Measurements from ENCODE around the gene AGFG1. TPM values are rescaled to one million over a fixed set of nuclear protein-coding genes. Genes with fewer than 3 reads are reported as not detected.

The AGFG1 gene
- total and polyA plus RNA-seq, 4 donors = 22.4 to 142 (median 74.5) TPM

DNA sequence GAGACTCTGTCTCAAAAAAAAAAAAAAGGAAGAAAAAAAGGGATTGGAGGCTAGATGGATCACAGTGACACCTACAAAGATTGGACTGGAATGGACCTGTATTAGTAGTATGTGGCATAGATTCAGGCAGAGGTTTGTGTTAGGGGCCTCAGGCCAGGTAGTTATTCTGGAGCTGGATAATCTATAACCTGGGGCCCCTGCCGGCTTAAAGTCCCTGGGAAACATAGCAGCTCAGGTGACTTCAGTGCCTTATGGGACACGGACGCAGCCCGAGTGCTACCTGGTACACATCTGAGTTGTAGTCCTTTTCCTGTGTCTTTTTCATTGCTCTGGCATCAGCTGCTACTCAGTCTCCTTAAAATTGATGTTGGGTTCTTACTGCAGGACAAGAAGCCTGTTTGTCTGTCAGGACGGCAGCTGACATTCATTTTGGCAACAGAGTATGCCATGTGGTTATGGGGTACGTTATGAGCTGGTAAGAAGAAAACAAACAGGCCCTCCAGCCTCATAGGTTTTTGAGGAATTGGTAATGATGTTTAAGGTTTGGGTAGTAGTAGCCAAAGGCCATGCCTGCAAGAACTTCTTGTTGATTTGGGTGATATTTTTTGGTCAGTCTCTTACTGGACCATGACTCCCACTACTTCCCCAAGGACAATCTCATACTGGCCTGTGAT is 27.8 kb downstream of the AGFG1 start:
- Histone ChIP-seq H3K9me3 (ENCODE audit: control insufficient read depth in 4 of 4, insufficient read depth in 3 of 4, low read length in 3 of 4) (no peaks in the 10 kb centered on the region), H3K9ac (ENCODE audit: insufficient read depth in 1 of 2, low read length in 2 of 2) (no peak overlapping the region), H3K27me3 (ENCODE audit: control insufficient read depth in 3 of 3, insufficient read depth in 3 of 3, low read length in 2 of 3) (no peaks in the 10 kb centered on the region), H3K27ac (ENCODE audit: low read depth in 1 of 2, low read length in 1 of 2) (no peak overlapping the region), H3K4me3 (no peak overlapping the region), H3K36me3 (ENCODE audit: control insufficient read depth in 4 of 4, insufficient read depth in 4 of 4, low read length in 4 of 4) (peaks cover 0 to 5% (median 1%) of the 10 kb centered on the region in 4 donors), H3K4me1 (ENCODE audit: control insufficient read depth in 5 of 5, insufficient read depth in 5 of 5, low read length in 5 of 5) (peaks cover 0 to 10% (median 6%) of the 10 kb centered on the region in 5 donors)
- no peak for ATAC-seq (ENCODE audit: insufficient read depth, low FRiP score)
- no peak for DNase-seq
- 95 to 97% methylated on average over 6 of the region's 6 CpGs for WGBS, 2 donors
- TF ChIP-seq, protein P1, sequence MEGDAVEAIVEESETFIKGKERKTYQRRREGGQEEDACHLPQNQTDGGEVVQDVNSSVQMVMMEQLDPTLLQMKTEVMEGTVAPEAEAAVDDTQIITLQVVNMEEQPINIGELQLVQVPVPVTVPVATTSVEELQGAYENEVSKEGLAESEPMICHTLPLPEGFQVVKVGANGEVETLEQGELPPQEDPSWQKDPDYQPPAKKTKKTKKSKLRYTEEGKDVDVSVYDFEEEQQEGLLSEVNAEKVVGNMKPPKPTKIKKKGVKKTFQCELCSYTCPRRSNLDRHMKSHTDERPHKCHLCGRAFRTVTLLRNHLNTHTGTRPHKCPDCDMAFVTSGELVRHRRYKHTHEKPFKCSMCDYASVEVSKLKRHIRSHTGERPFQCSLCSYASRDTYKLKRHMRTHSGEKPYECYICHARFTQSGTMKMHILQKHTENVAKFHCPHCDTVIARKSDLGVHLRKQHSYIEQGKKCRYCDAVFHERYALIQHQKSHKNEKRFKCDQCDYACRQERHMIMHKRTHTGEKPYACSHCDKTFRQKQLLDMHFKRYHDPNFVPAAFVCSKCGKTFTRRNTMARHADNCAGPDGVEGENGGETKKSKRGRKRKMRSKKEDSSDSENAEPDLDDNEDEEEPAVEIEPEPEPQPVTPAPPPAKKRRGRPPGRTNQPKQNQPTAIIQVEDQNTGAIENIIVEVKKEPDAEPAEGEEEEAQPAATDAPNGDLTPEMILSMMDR (IDR thresholded peaks at IDR 0.05; ENCODE audit: control extremely low read depth, extremely low read depth) = no peak

DNA sequence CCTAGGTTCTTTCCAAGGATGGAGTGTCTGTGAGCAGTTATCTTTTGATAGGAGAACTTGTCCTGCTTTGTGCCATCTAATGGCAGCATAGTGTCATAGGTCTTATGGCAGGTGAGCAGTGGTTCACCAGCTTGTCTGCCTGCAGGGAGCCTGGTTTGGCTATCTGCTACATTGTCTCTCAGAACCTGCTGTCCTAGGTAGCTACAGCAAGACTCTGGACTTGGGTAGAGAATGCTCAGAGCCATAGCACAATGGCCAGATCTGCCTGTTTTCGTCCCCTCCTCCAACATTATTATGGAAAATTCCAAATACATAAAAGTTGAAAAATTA is 28.3 kb downstream of the AGFG1 start:
- H3K27ac ChIP-seq (ENCODE audit: low read depth in 1 of 2, low read length in 1 of 2) = no peak overlapping the region

DNA sequence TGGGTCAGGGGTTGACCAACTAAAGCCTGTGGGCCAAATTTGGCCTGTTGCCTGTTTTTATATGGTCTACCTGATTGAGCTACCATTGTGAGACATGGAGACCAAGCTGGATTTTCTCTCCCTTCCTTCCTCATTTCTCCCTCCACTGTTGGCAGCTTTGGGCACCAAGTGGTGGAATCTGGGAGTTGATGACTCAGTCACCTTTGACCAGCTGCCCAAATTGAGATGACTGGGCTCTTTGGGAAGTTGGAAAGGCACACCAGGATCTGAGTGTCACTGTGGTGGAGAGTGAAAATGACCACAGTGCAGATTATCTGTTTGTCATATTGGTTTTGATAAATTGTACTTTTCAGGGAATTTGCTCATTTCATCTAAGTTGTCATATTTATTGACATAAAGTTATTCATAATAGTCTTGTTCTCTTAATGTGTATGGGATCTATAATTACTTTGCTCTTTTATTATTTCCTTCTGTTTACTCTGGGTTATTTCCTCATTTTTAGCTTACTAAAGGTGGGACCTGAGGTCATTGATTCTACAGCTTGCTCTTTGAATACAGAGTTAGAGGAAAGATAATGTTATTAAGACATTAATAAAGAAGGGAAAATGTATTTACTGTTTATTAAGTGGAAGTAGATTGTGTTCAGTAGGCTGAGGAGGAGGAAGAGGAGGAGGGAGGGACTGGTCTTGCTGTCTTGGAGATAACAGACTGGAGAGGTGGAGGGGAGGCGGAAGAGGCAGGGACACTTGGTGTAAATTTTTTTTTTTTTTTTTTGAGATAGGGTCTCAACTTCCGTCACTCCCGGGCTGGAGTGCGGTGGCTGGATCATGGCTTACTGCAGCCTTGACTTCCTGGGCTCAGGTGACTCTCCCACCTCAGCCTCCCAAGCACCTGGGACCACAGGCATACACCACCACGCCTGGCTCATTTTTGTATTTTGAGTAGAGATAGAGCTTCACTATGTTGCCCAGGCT is 31.8 kb downstream of the AGFG1 start:
- H3K27me3 ChIP-seq (ENCODE audit: control insufficient read depth in 3 of 3, insufficient read depth in 3 of 3, low read length in 2 of 3) = no peaks in the 10 kb centered on the region
- H3K9ac ChIP-seq (ENCODE audit: insufficient read depth in 1 of 2, low read length in 2 of 2) = no peak overlapping the region
- peaks cover 0 to 3% (median 1%) of the 10 kb centered on the region in 4 donors for H3K36me3 ChIP-seq (ENCODE audit: control insufficient read depth in 4 of 4, insufficient read depth in 4 of 4, low read length in 4 of 4)
- no peaks in the 10 kb centered on the region for H3K9me3 ChIP-seq (ENCODE audit: control insufficient read depth in 4 of 4, insufficient read depth in 3 of 4, low read length in 3 of 4)
- ATAC-seq (ENCODE audit: insufficient read depth, low FRiP score) (peak; percentile 76), DNase-seq (no peak)
- WGBS, 2 donors = 83 to 89% methylated on average over 5 of the region's 5 CpGs
- TF ChIP-seq, protein P1 (IDR thresholded peaks at IDR 0.05; ENCODE audit: control extremely low read depth, extremely low read depth) = no peak
- no peak overlapping the region for H3K4me3 ChIP-seq
- peak overlapping the region; percentile 0 to 23 for H3K27ac ChIP-seq (ENCODE audit: low read depth in 1 of 2, low read length in 1 of 2)
- H3K4me1 ChIP-seq (ENCODE audit: control insufficient read depth in 5 of 5, insufficient read depth in 5 of 5, low read length in 5 of 5) = peaks cover 0 to 17% (median 7%) of the 10 kb centered on the region in 5 donors

More for the DNA sequence above, 28.3 kb downstream of the AGFG1 start:
- H3K36me3 ChIP-seq (ENCODE audit: control insufficient read depth in 4 of 4, insufficient read depth in 4 of 4, low read length in 4 of 4) = peaks cover 0 to 3% (median 1%) of the 10 kb centered on the region in 4 donors
- WGBS, 2 donors = 100% methylated on average over 1 of the region's 1 CpG
- no peak overlapping the region for H3K4me3 ChIP-seq
- H3K4me1 ChIP-seq (ENCODE audit: control insufficient read depth in 5 of 5, insufficient read depth in 5 of 5, low read length in 5 of 5) = peaks cover 0 to 10% (median 7%) of the 10 kb centered on the region in 5 donors
- no peaks in the 10 kb centered on the region for H3K9me3 ChIP-seq (ENCODE audit: control insufficient read depth in 4 of 4, insufficient read depth in 3 of 4, low read length in 3 of 4)
- no peak for DNase-seq
- no peak overlapping the region for H3K9ac ChIP-seq (ENCODE audit: insufficient read depth in 1 of 2, low read length in 2 of 2)
- TF ChIP-seq, protein P1 (IDR thresholded peaks at IDR 0.05; ENCODE audit: control extremely low read depth, extremely low read depth) = no peak
- ATAC-seq (ENCODE audit: insufficient read depth, low FRiP score) = no peak
- H3K27me3 ChIP-seq (ENCODE audit: control insufficient read depth in 3 of 3, insufficient read depth in 3 of 3, low read length in 2 of 3) = no peaks in the 10 kb centered on the region

All from lung (tissue), 12 donors.